Neural cell (in vitro differentiated cells): ENCODE data around the gene PLCB1.
"Not testable (repeated sequence)": the region's sequence is repeated elsewhere in the genome, so short reads cannot be mapped to it uniquely, and the experiment has no call there.

Experiments
- EZH2 ChIP-seq: fragments of 200-600, 300-800 bp; shearing (Covaris generic), sonication (generic); IDR thresholded peaks from 2 replicates; pipeline ENCODE4 v1.6.1; 2014; ENCODE audit warnings: antibody characterized with exemption, low read length, borderline replicate concordance, mild to moderate bottlenecking; ENCODE audit not compliant: insufficient read depth, poor library complexity, severe bottlenecking
- MXI1 ChIP-seq: fragments of 450-650 bp; conservative IDR thresholded peaks from 2 replicates; pipeline ENCODE4 v1.6.1; 2014; ENCODE audit warnings: antibody characterized with exemption, mild to moderate bottlenecking; ENCODE audit not compliant: poor library complexity, severe bottlenecking
- POLR2AphosphoS5 ChIP-seq: IDR thresholded peaks from 2 replicates; pipeline ENCODE4 v1.6.1; 2012
- RAD21 ChIP-seq: fragments of 450-650 bp; conservative IDR thresholded peaks from 2 replicates; pipeline ENCODE4 v1.6.1; 2014; ENCODE audit warnings: antibody characterized with exemption, mild to moderate bottlenecking, moderate library complexity
- TAF1 ChIP-seq: IDR thresholded peaks from 2 replicates; pipeline ENCODE4 v1.6.1; 2012; ENCODE audit warnings: low read depth
- TF ChIP-seq, protein P1 (sequence below): fragments of 450-650 bp; IDR thresholded peaks from 2 replicates; pipeline ENCODE4 v1.5.1; 2014; ENCODE audit warnings: antibody characterized with exemption, mild to moderate bottlenecking, moderate library complexity; ENCODE audit not compliant: poor library complexity, severe bottlenecking

DNA sequence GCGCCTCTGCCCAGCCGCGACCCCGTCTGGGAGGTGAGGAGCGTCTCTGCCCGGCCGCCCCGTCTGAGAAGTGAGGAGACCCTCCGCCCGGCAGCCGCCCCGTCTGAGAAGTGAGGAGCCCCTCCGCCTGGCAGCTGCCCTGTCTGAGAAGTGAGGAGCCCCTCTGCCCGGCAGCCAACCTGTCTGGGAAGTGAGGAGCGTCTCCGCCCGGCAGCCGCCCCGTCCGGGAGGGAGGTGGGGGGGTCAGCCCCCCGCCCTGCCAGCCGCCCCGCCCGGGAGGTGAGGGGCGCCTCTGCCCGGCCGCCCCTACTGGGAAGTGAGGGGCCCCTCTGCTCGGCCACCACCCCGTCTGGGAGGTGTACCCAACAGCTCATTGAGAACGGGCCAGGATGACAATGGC, 512.4 kb downstream of the PLCB1 start:
- TF ChIP-seq, protein P1, sequence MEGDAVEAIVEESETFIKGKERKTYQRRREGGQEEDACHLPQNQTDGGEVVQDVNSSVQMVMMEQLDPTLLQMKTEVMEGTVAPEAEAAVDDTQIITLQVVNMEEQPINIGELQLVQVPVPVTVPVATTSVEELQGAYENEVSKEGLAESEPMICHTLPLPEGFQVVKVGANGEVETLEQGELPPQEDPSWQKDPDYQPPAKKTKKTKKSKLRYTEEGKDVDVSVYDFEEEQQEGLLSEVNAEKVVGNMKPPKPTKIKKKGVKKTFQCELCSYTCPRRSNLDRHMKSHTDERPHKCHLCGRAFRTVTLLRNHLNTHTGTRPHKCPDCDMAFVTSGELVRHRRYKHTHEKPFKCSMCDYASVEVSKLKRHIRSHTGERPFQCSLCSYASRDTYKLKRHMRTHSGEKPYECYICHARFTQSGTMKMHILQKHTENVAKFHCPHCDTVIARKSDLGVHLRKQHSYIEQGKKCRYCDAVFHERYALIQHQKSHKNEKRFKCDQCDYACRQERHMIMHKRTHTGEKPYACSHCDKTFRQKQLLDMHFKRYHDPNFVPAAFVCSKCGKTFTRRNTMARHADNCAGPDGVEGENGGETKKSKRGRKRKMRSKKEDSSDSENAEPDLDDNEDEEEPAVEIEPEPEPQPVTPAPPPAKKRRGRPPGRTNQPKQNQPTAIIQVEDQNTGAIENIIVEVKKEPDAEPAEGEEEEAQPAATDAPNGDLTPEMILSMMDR = not testable (repeated sequence)
- TF ChIP-seq EZH2, MXI1, POLR2AphosphoS5, TAF1, RAD21: not testable (repeated sequence)
